Naive thymus-derived CD4-positive, alpha-beta T cell (primary cell): ENCODE results near the gene MIER1. TPM values are rescaled to one million over a fixed set of nuclear protein-coding genes. Genes with fewer than 3 reads are reported as not detected.
A peak's percentile ranks its signal among the peaks of the same experiment; 100 is the strongest.
"Not testable (repeated sequence)": the region's sequence is repeated elsewhere in the genome, so short reads cannot be mapped to it uniquely, and the experiment has no call there.

ENCODE experiments used
- ATAC-seq: fragments of 150-1000 bp; cut with Tn5 transposase; 2 replicates; pipeline ENCODE4 v1.10.0; 2021; ENCODE audit warnings: mild to moderate bottlenecking, moderate library complexity
- CTCF ChIA-PET: fragments of 350-600 bp; sonication (Branson Sonifier 250); formaldehyde crosslinking; loops from one replicate; lab custom pipeline; 2021; ENCODE audit warnings: antibody characterized with exemption; lab: Charles Lee
- POLR2A ChIA-PET: fragments of 350-600 bp; sonication (Branson Sonifier 250); formaldehyde crosslinking; loops from one replicate; lab custom pipeline; 2021; ENCODE audit warnings: antibody characterized with exemption, inconsistent platforms; lab: Charles Lee
- DNase-seq, 9 donors: peaks; one replicate each; pipeline versions ENCODE4 v3.0.0 to v3.0.0-alpha.2; 2020 to 2022; ENCODE audit warnings: mixed read lengths in 1 of 9
- H3K27ac ChIP-seq: one replicate; pipeline ENCODE4 v1.7.0; 2013; ENCODE audit warnings: mild to moderate bottlenecking, low read depth, low read length, moderate library complexity
- H3K27me3 ChIP-seq, 2 donors: one replicate each; pipeline ENCODE4 v1.7.0; 2013; ENCODE audit warnings: low read length in 2 of 2, mild to moderate bottlenecking in 2 of 2, moderate library complexity in 2 of 2; ENCODE audit not compliant: control insufficient read depth in 2 of 2, insufficient read depth in 2 of 2
- H3K36me3 ChIP-seq, 3 experiments: 1 replicate in 2 of 3; 2 replicates in 1 of 3; pipeline ENCODE4 v1.7.0; 2013; ENCODE audit warnings: low read length in 3 of 3, mild to moderate bottlenecking in 3 of 3, moderate library complexity in 1 of 3; ENCODE audit not compliant: insufficient read depth in 3 of 3, control insufficient read depth in 2 of 3
- H3K4me1 ChIP-seq, 2 donors: one replicate each; pipeline ENCODE4 v1.7.0; 2013; ENCODE audit warnings: low read length in 2 of 2, mild to moderate bottlenecking in 2 of 2, moderate library complexity in 1 of 2; ENCODE audit not compliant: control insufficient read depth in 2 of 2, insufficient read depth in 2 of 2
- H3K4me3 ChIP-seq: 2 replicates; pipeline ENCODE4 v1.7.0; 2013; ENCODE audit warnings: mild to moderate bottlenecking, low read length
- H3K9me3 ChIP-seq, 3 experiments: 1 replicate in 2 of 3; 2 replicates in 1 of 3; pipeline ENCODE4 v1.7.0; 2013; ENCODE audit warnings: low read length in 3 of 3; ENCODE audit not compliant: control insufficient read depth in 2 of 3
- H3K27ac Mint-ChIP-seq, 9 donors: one replicate each; pipeline ENCODE4 v1.8.0; 2020 to 2022; ENCODE audit warnings: mixed read lengths in 9 of 9, mild to moderate bottlenecking in 8 of 9, moderate library complexity in 5 of 9, inconsistent platforms in 2 of 9
- H3K27me3 Mint-ChIP-seq, 5 donors: one replicate each; pipeline ENCODE4 v1.8.0; 2021 to 2022; ENCODE audit warnings: mixed read lengths in 5 of 5, mild to moderate bottlenecking in 1 of 5
- H3K36me3 Mint-ChIP-seq, 5 donors: one replicate each; pipeline ENCODE4 v1.8.0; 2020 to 2022; ENCODE audit warnings: mixed read lengths in 5 of 5, mild to moderate bottlenecking in 3 of 5, inconsistent platforms in 1 of 5
- H3K4me1 Mint-ChIP-seq, 7 donors: one replicate each; pipeline ENCODE4 v1.8.0; 2020 to 2022; ENCODE audit warnings: mixed read lengths in 7 of 7, mild to moderate bottlenecking in 3 of 7, inconsistent platforms in 1 of 7
- H3K4me3 Mint-ChIP-seq, 10 donors: one replicate each; pipeline ENCODE4 v1.8.0; 2020 to 2022; ENCODE audit warnings: mild to moderate bottlenecking in 10 of 10, mixed read lengths in 10 of 10, moderate library complexity in 6 of 10, inconsistent platforms in 2 of 10
- H3K9me3 Mint-ChIP-seq, 11 donors: one replicate each; pipeline ENCODE4 v1.8.0; 2020 to 2022; ENCODE audit warnings: mixed read lengths in 11 of 11, mild to moderate bottlenecking in 4 of 11, inconsistent platforms in 1 of 11, moderate library complexity in 1 of 11
- intact Hi-C, 2 donors: fragments of 100-400 bp; cut with micrococcal nuclease; formaldehyde crosslinking; loops; one replicate each; pipeline ENCODE4 v1.15.1; 2023
- polyA plus RNA-seq, 2 donors: library from polyadenylated mRNA; unstranded; fragments of 300-500 nt; fragmentation: Illumina TruSeq; gene quantifications; one replicate each; pipeline ENCODE4 v1.2.3, GENCODE V29; 2021
- total RNA-seq, 6 experiments: library from RNA in 5 of 6; stranded (reverse) in 5 of 6; gene quantifications; 1 replicate in 5 of 6; 2 replicates in 1 of 6; pipeline ENCODE4 v1.2.3 and lab custom pipeline; 2021 to 2026

The MIER1 gene
- total RNA-seq = 10 to 100 TPM; 51.5 to 73.6 (median 70.9) TPM
- polyA plus RNA-seq = 10 to 100 TPM; 35.8 to 48.2 TPM
- 131 reads per million, percentile 89 among the genes with 10 or more reads in this experiment for total RNA-seq (lab: John Stamatoyannopoulos, UW)

- H3K4me1 Mint-ChIP-seq = peaks cover 18 to 75% (median 60%) of the 10 kb centered on the region in 7 donors
Observed at GRCh38 chr1:66924756-66925557, at the start of gene MIER1, which contains the start of gene DNAI4. Gene MIER1 (plus strand): TSS chr1:66924990. CDS start chr1:66925029, 39 bp downstream. Gene DNAI4 (minus strand): TSS chr1:66924856. CDS start chr1:66924831, 25 bp downstream.

GRCh38 chr1:66876664-66877063 lies 48.1 kb upstream of the MIER1 start:
- Histone ChIP-seq H3K4me3 (no peak overlapping the region), H3K36me3 (no peaks in the 10 kb centered on the region), H3K4me1 (no peaks in the 10 kb centered on the region), H3K9me3 (no peaks in the 10 kb centered on the region), H3K27me3 (no peaks in the 10 kb centered on the region), H3K27ac (no peak overlapping the region)
- CTCF ChIA-PET = no interaction called here
- peaks cover 0 to 11% (median 9%) of the 10 kb centered on the region in 5 donors for H3K36me3 Mint-ChIP-seq
- peaks cover 2 to 25% (median 17%) of the 10 kb centered on the region in 11 donors for H3K9me3 Mint-ChIP-seq
- H3K27ac Mint-ChIP-seq = no peak overlapping the region
- intact Hi-C loops = no loop called here
- ATAC-seq = no peak
- no peak for DNase-seq
- H3K27me3 Mint-ChIP-seq = peaks cover 0 to 2% (median 0%) of the 10 kb centered on the region in 5 donors
- no peak overlapping the region for H3K4me3 Mint-ChIP-seq
- POLR2A ChIA-PET = no interaction called here
- H3K4me1 Mint-ChIP-seq = peaks cover 0 to 1% (median 0%) of the 10 kb centered on the region in 7 donors

More at GRCh38 chr1:66924756-66925557, at the start of gene MIER1, which contains the start of gene DNAI4:
- ChIA-PET CTCF (interaction anchor here (0.6 to 2.7 kb wide), 5 partner anchors 9 to 162 kb away, joined by 3 to 8 read pairs (median 3); no protein-coding TSS in a partner anchor), POLR2A (interaction anchor here (0.6 to 2.1 kb wide), 15 partner anchors 9 to 245 kb away, joined by 3 to 13 read pairs (median 4); partner anchors contain the start of gene SLC35D1)
- no peaks in the 10 kb centered on the region for H3K27me3 Mint-ChIP-seq
- peaks cover 24 to 37% of the 10 kb centered on the region in 2 donors for H3K4me1 ChIP-seq
- H3K36me3 ChIP-seq = peaks cover 0 to 10% (median 0%) of the 10 kb centered on the region in 3 experiments
- H3K9me3 ChIP-seq = no peaks in the 10 kb centered on the region
- DNase-seq = peak; percentile 91 to 98 (median 96)
- H3K27ac Mint-ChIP-seq = peak within 1 kb of the TSS; percentile 95 to 97 (median 97)
- intact Hi-C loops = loop anchor here (1.0 to 10.0 kb wide), 12 partner anchors 128 to 1504 kb away; partner anchors contain the start of genes LEPR (in 2 of the 2), LEPROT (in 2 of the 2), SERBP1 (in 2 of the 2) and GADD45A (in 1 of the 2)
- peaks cover 0 to 12% (median 0%) of the 10 kb centered on the region in 11 donors for H3K9me3 Mint-ChIP-seq
- peak within 1 kb of the TSS; percentile 83 for H3K4me3 ChIP-seq
- H3K27ac ChIP-seq = peak within 1 kb of the TSS; percentile 95
- H3K36me3 Mint-ChIP-seq = peaks cover 0 to 8% (median 4%) of the 10 kb centered on the region in 5 donors
- H3K4me3 Mint-ChIP-seq = peak within 1 kb of the TSS; percentile 92 to 98 (median 96)
- ATAC-seq = peak; percentile 97
- H3K27me3 ChIP-seq = no peaks in the 10 kb centered on the region

GRCh38 chr1:66889030-66889429 lies 35.8 kb upstream of the MIER1 start:
- DNase-seq (no peak), ATAC-seq (no peak)
- Histone ChIP-seq H3K36me3 (no peaks in the 10 kb centered on the region), H3K9me3 (no peaks in the 10 kb centered on the region), H3K4me1 (no peaks in the 10 kb centered on the region), H3K4me3 (no peak overlapping the region), H3K27ac (no peak overlapping the region), H3K27me3 (no peaks in the 10 kb centered on the region)
- Mint-ChIP-seq H3K27me3 (peaks cover 0 to 10% (median 0%) of the 10 kb centered on the region in 5 donors), H3K27ac (no peak overlapping the region), H3K36me3 (peaks cover 0 to 8% (median under 1%) of the 10 kb centered on the region in 5 donors), H3K9me3 (peaks cover 0 to 3% (median 0%) of the 10 kb centered on the region in 11 donors), H3K4me3 (no peak overlapping the region), H3K4me1 (peaks cover 0 to 3% (median 0%) of the 10 kb centered on the region in 7 donors)
- ChIA-PET CTCF (no interaction called here), POLR2A (no interaction called here)
- intact Hi-C loops = no loop called here

- H3K9me3 ChIP-seq = no peaks in the 10 kb centered on the region
- intact Hi-C loops = no loop called here
- H3K4me1 ChIP-seq = no peaks in the 10 kb centered on the region
- no peaks in the 10 kb centered on the region for H3K36me3 ChIP-seq
- H3K4me3 ChIP-seq = no peak overlapping the region
- H3K27me3 Mint-ChIP-seq = peaks cover 0 to 10% (median 0%) of the 10 kb centered on the region in 5 donors
- no peak overlapping the region for H3K27ac ChIP-seq
- no peaks in the 10 kb centered on the region for H3K27me3 ChIP-seq
- DNase-seq = no peak
- H3K4me3 Mint-ChIP-seq = no peak overlapping the region
- peaks cover 0 to 3% (median 0%) of the 10 kb centered on the region in 7 donors for H3K4me1 Mint-ChIP-seq
- CTCF ChIA-PET = no interaction called here
- peaks cover 0 to 3% (median 0%) of the 10 kb centered on the region in 11 donors for H3K9me3 Mint-ChIP-seq
- no peak overlapping the region for H3K27ac Mint-ChIP-seq
- POLR2A ChIA-PET = no interaction called here
- no peak for ATAC-seq
- H3K36me3 Mint-ChIP-seq = peaks cover 0 to 8% (median 0%) of the 10 kb centered on the region in 5 donors
Observed at GRCh38 chr1:66890621-66891020, 34.2 kb upstream of the MIER1 start.

- CTCF ChIA-PET = no interaction called here
- intact Hi-C loops = no loop called here
- Mint-ChIP-seq H3K4me3 (no peak overlapping the region), H3K27me3 (peaks cover 0 to 10% (median 0%) of the 10 kb centered on the region in 5 donors), H3K36me3 (peaks cover 0 to 4% (median 0%) of the 10 kb centered on the region in 5 donors), H3K27ac (no peak overlapping the region), H3K9me3 (peaks cover 0 to 3% (median 0%) of the 10 kb centered on the region in 11 donors), H3K4me1 (peaks cover 0 to 3% (median 0%) of the 10 kb centered on the region in 7 donors)
- Histone ChIP-seq H3K4me1 (no peaks in the 10 kb centered on the region), H3K9me3 (no peaks in the 10 kb centered on the region), H3K27ac (no peak overlapping the region), H3K4me3 (no peak overlapping the region), H3K36me3 (no peaks in the 10 kb centered on the region), H3K27me3 (no peaks in the 10 kb centered on the region)
- ATAC-seq = no peak
- no peak for DNase-seq
- POLR2A ChIA-PET = no interaction called here
Observed at GRCh38 chr1:66893712-66894111, 31.1 kb upstream of the MIER1 start.

- H3K9me3 ChIP-seq, H3K4me1 ChIP-seq, H3K36me3 ChIP-seq, H3K27ac Mint-ChIP-seq, intact Hi-C loops, H3K4me1 Mint-ChIP-seq, H3K27me3 Mint-ChIP-seq, H3K4me3 ChIP-seq, ATAC-seq, H3K27me3 ChIP-seq, H3K27ac ChIP-seq, DNase-seq, H3K4me3 Mint-ChIP-seq: not testable (repeated sequence)
- ChIA-PET POLR2A (interaction anchor here (0.7 to 1.2 kb wide), 2 partner anchors 9 to 16 kb away, joined by 4 to 7 read pairs; partner anchors contain the start of genes DNAI4 and MIER1), CTCF (interaction anchor here (0.7 to 1.2 kb wide), 2 partner anchors 115 to 118 kb away, joined by 3 to 4 read pairs; no protein-coding TSS in a partner anchor)
- Mint-ChIP-seq H3K9me3 (peaks cover 0 to 10% (median 3%) of the 10 kb centered on the region in 11 donors), H3K36me3 (peaks cover 0 to 22% (median 12%) of the 10 kb centered on the region in 5 donors)
Observed at GRCh38 chr1:66915203-66915602, 9.6 kb upstream of the MIER1 start.
